Dendritic cell treated with granulocyte-macrophage colony-stimulating factor and Interleukin-4, amounts not matched to agents 40 ng/mL and 50 ng/mL, for 4 days (primary cell): ENCODE measurements around the gene GOLGA3.
A peak's percentile ranks its signal among the peaks of the same experiment; 100 is the strongest.
"Not testable (repeated sequence)": the region's sequence is repeated elsewhere in the genome, so short reads cannot be mapped to it uniquely, and the experiment has no call there.

Experiments used
- H3K27ac Mint-ChIP-seq: one replicate; pipeline ENCODE4 v1.8.0; 2022; ENCODE audit warnings: mild to moderate bottlenecking, mixed read lengths
- H3K27me3 Mint-ChIP-seq: one replicate; pipeline ENCODE4 v1.8.0; 2022; ENCODE audit warnings: mild to moderate bottlenecking, mixed read lengths
- H3K36me3 Mint-ChIP-seq: one replicate; pipeline ENCODE4 v1.8.0; 2022; ENCODE audit warnings: low read depth, mixed read lengths
- H3K4me1 Mint-ChIP-seq: one replicate; pipeline ENCODE4 v1.8.0; 2022; ENCODE audit warnings: low read depth, mixed read lengths
- H3K4me3 Mint-ChIP-seq: one replicate; pipeline ENCODE4 v1.8.0; 2022; ENCODE audit warnings: mild to moderate bottlenecking, moderate library complexity, mixed read lengths
- H3K9me3 Mint-ChIP-seq: one replicate; pipeline ENCODE4 v1.8.0; 2022; ENCODE audit warnings: mixed read lengths
- intact Hi-C: fragments of 100-400 bp; cut with micrococcal nuclease; formaldehyde crosslinking; loops from one replicate; pipeline ENCODE4 v1.15.0; 2022

The GOLGA3 gene

DNA sequence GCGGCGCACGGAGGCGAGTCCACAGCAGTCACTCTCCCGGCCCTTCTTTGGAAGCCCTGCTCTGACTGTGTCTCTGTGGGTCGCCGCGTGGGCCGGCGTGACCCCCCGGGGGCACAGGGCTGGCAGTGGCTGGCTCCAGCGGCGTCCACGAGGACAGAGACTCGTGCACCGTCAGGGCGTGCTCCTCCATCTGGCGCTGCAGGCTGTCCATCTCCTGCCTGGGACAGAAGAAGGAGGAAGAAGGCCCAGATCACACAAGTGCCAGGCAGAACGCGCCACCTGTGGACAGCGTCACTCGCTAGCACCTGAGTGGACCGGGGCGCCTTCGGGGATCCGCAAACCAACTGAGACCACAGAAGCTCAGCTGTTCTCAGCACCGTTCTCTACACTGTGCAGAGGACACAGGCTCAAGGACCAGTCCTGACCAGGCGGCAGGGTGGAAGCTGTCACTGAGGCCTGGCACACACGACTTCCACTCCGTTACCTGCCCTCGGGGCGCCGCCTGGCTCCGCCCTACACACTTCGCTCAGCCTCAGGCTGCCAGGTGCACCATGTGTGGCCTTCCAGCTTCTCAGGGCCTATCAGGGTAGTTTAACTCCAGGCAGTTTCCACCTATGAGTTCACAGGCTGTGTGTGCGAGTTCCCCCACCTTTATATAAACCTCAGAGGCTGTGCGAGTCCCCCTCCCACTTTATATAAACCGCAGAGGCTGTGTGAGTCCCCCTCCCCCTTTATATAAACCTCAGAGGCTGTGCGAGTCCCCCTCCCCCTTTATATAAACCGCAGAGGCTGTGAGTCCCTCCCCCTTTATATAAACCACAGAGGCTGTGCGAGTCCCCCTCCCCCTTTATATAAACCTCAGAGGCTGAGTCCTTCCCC is 55.4 kb downstream of the GOLGA3 start:
- Mint-ChIP-seq H3K27me3 (no peaks in the 10 kb centered on the region), H3K9me3 (no peaks in the 10 kb centered on the region), H3K36me3 (peaks cover 84% of the 10 kb centered on the region), H3K4me1 (peaks cover 49% of the 10 kb centered on the region), H3K27ac (peak overlapping the region; percentile 99), H3K4me3 (no peak overlapping the region)
- intact Hi-C loops: loop anchor here (5.0 kb wide), 1 partner anchor 114 kb away; the partner anchor contains the start of gene CHFR

DNA sequence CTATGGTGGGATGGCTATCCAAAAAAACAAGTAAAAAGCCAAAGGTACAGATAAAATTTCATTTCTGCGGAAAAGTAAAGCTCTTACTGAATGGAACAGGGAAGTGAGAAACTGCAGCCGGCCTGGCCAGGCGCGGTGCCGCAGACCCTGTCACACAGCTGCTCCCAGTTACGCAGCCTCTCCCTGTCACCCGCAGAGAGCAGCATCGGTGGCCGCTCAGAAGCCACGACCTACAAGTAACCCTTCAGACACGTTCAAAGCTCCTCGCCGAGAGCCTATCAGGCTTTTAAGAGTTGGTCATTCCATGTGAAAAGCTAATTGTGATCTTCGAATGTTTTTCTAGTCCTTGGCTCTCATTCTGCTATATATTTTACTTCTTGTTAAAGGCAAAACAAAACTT is 56.1 kb downstream of the GOLGA3 start:
- Mint-ChIP-seq H3K27ac (peak overlapping the region; percentile 99), H3K4me1 (peaks cover 56% of the 10 kb centered on the region), H3K36me3 (peaks cover 77% of the 10 kb centered on the region), H3K9me3 (no peaks in the 10 kb centered on the region), H3K4me3 (no peak overlapping the region), H3K27me3 (no peaks in the 10 kb centered on the region)
- intact Hi-C loops: loop anchor here (1.0 to 5.0 kb wide), 2 partner anchors 10 to 115 kb away; partner anchors contain the start of gene CHFR

DNA sequence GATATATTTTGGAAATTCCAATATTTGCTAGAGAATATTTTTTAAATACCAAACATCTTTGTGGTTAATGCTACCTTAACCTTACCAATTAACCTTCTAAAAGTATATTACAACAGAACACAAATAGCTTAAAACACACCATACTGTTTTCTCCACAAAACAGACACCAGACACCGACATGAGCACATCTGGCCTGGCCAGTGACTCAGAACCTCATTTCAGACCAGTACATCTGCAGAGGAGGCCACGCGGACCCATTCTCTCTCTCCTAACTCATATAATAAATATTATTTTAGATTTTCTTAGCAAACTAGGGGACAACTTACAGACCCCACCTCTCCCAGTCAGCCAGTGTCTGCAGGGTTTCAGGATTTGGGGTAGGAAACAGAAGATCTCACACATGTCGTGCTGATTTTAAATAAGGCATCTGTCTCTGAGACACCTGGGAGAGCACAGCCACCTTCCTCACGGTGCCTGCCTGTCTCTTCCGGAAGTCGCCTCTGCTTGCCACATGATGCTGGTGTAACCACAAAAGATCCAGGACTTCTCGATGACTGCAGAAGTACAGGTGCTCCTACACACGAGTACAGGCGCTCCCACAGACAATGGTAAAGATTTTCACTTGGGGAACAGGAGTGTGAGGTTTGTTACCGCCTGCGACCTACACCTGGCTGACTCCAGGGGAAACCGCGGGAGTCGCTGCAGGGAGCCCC is 57.4 kb downstream of the GOLGA3 start:
- Mint-ChIP-seq H3K36me3 (peaks cover 64% of the 10 kb centered on the region), H3K27ac (peak overlapping the region; percentile 99), H3K4me3 (peak overlapping the region; percentile 31), H3K9me3 (no peaks in the 10 kb centered on the region), H3K27me3 (no peaks in the 10 kb centered on the region), H3K4me1 (peaks cover 69% of the 10 kb centered on the region)
- intact Hi-C loops: loop anchor here (5.0 kb wide), 1 partner anchor 116 kb away; the partner anchor contains the start of gene CHFR

DNA sequence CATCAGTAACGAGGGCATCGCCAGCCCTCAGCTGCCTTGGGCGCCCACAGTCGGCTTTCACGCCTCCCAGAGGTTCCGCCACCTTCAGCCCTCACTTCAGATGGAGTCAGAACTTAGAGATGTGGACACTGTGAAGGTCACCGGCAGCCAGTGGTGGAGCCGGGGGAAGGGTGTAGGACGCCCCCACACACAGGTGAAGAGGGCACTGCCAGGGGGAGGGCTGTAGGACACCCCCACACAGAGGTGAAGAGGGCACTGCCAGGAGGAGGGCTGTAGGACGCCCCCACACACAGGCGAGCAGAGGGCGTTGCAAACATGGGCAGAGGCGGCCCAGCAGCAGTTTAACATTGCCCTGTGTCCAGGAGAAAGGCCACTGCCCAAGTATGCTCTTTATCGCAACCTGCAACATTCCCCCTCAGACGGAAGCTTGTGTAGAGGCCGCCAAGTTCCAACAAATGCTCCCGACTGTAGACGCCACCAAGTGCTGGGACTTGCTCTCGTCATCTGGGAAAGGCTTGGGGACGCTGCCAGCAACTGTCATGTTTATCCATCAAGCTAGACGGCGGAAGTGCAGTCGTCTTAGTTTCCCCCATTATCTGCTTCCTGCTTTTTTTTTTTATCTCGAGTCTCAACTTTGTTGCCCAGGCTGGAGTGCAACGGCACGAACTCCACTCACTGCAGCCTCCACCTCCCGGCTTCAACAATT is 62.1 kb downstream of the GOLGA3 start:
- no peaks in the 10 kb centered on the region for H3K27me3 Mint-ChIP-seq
- H3K27ac Mint-ChIP-seq: peak overlapping the region; percentile 99
- no peaks in the 10 kb centered on the region for H3K9me3 Mint-ChIP-seq
- intact Hi-C loops: no loop called here
- peaks cover 24% of the 10 kb centered on the region for H3K36me3 Mint-ChIP-seq
- peaks cover 85% of the 10 kb centered on the region for H3K4me1 Mint-ChIP-seq
- H3K4me3 Mint-ChIP-seq: peak overlapping the region; percentile 61

DNA sequence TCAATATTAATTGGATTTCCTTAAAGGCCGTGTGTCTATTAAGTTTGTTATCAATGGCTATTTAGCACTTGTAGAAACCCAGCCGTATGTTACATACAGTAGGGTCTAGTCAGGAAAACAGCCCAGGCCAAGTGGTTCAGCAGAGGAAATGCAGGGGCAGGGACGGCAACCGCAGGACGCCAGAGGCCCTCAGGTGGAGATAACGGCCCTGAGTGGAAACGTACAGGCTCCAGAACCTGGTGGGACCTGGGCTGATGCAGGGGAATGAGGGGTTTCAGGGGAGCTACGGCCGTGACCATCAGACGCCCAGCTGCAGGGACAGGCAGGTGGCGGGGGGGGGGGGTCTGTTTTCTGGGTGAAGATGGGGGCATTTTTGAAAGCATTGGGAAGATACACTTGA is 63.3 kb downstream of the GOLGA3 start:
- H3K27ac Mint-ChIP-seq: peak overlapping the region; percentile 99
- no peaks in the 10 kb centered on the region for H3K27me3 Mint-ChIP-seq

DNA sequence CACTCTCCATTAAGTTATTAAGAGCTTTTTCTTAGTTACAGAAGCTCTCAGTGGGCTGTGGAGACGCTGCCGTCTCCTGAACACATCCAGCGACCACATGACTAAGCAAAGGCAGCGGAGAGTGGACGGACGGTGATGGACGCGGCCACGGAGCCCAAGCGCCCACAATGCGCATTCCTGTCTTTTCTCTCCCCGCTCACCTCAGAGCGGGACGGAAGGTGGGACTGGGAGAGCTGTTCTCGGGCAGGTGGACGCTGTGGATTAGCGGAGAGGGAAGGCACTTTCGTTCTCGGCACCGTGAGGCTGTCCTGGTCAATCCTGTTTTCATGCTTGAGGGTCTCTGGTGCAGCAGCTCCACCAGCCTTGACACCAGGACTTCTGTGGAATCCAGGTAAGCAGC is 64.4 kb downstream of the GOLGA3 start:
- intact Hi-C loops: loop anchor here (5.0 kb wide), 1 partner anchor 63 kb away; the partner anchor contains the start of gene GOLGA3
- no peak overlapping the region for H3K27ac Mint-ChIP-seq
- H3K4me3 Mint-ChIP-seq: no peak overlapping the region
- H3K4me1 Mint-ChIP-seq: peaks cover 76% of the 10 kb centered on the region
- no peaks in the 10 kb centered on the region for H3K27me3 Mint-ChIP-seq
- H3K36me3 Mint-ChIP-seq: peaks cover 25% of the 10 kb centered on the region
- no peaks in the 10 kb centered on the region for H3K9me3 Mint-ChIP-seq

More for the DNA sequence above, 63.3 kb downstream of the GOLGA3 start:
- intact Hi-C loops: no loop called here
- no peaks in the 10 kb centered on the region for H3K9me3 Mint-ChIP-seq
- H3K4me1 Mint-ChIP-seq: peaks cover 82% of the 10 kb centered on the region
- H3K4me3 Mint-ChIP-seq: peak overlapping the region; percentile 13
- H3K36me3 Mint-ChIP-seq: peaks cover 26% of the 10 kb centered on the region

DNA sequence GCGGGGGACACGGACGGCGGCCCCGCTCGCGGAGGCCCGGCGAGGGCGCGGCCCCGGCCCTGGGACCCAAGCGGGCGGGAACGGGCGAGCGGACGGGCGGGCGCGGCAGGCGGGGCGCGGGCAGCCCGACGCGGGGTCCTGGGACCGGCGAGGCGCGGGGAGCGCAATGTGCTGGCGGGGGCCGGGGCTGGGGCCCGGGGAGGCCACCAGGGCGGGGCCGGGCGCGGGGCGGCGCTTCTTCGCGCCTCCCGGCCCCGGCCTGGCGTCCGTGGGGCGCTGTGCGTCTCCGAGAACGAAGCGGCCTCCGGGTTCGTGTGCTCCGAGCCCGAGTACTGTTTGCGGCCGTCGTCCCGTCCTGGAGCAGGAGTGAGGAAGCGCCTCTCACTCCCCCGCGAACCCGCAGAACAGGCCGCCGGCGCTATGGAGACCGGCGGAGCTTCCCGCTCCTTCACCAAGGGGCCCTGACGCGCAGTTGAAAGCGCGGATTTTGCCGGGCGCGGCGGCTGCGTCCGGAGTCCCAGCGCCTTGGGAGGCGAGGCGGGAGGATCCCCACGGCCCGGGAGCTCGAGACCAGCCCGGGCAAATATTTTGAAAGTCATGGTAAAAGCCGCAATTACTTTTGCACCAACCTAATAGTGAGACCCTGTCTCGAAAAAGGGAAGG is 66.6 kb downstream of the GOLGA3 start:
- intact Hi-C loops: loop anchor here (1.0 to 5.0 kb wide), 2 partner anchors 10 to 65 kb away; partner anchors contain the start of gene GOLGA3
- H3K4me1 Mint-ChIP-seq: peaks cover 55% of the 10 kb centered on the region

DNA sequence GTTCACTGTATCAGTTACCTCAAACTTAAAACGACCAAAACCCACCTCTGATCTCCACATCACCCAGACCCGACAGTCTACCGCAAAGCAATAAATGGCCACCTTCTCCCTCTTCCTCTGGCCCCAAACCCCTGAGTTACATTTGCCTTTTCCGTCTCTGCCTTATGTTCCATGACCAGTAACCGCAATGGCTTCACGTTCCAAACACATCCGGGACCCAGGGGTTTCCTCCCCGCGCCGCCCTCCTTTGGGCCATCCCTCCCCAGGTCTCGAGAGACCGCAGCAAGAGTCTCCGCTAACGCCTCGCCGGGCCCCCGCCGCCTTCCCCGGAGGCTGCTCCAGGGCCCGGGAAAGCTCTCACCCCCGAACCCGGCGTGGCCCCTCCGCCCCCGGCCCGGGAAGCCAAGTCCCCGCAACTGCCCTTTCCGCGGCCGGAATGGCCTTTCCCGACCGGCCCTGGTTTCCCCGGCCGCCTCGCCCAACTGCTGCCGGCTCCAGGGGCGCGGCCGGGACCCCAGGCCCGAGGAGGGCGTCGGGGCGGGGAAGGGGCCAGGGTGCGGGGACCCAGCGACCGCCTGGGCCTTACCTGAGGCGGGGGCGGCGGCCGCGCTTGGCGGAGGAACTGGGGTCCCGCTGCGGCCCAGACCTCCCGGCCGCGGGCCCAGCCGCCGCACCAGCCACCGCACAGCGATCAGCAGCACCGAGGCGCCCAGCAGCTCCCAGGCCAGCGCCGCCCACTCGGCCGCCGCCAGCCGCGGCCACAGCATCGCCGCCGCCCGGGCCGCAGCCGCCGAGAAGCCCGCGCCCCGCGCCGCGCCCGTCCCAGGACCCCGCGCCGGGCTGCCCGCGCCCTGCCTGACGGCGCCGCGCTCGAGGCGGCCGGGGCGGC is 67.4 kb downstream of the GOLGA3 start, which contains the start of gene ANKLE2:
Gene ANKLE2 (minus strand): TSS at position 801 of the 889 bp plus-strand sequence. CDS start 34 bp downstream, at position 767.
- Mint-ChIP-seq H3K27me3 (no peaks in the 10 kb centered on the region), H3K9me3 (no peaks in the 10 kb centered on the region), H3K4me1 (peaks cover 47% of the 10 kb centered on the region), H3K4me3 (peak within 1 kb of the TSS; percentile 92), H3K36me3 (peaks cover 49% of the 10 kb centered on the region), H3K27ac (peak within 1 kb of the TSS; percentile 87)
- intact Hi-C loops: loop anchor here (5.0 kb wide), 1 partner anchor 66 kb away; the partner anchor contains the start of gene GOLGA3

More for the DNA sequence above, 66.6 kb downstream of the GOLGA3 start:
- Mint-ChIP-seq H3K9me3 (no peaks in the 10 kb centered on the region), H3K27me3 (no peaks in the 10 kb centered on the region), H3K27ac (peak overlapping the region; percentile 87), H3K4me3 (peak overlapping the region; percentile 77), H3K36me3 (peaks cover 41% of the 10 kb centered on the region)

DNA sequence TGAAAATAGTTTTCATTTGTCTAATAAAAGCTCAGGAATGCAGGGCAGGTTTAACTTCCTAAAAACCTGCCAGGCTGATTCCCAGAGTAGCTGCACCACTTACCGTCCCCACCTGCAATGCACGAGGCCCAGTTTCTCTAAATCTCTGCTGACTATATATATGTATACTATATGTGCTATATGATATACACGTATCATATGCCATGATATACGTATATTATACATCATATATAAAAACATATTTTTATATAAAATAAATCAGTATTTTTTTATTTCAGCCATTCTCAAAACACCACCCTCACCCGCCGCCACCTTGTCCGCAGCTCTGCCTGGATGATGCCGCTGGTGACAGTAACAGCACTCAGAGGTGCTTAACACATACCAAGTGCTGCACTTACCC is 69.3 kb downstream of the GOLGA3 start:
- Mint-ChIP-seq H3K4me3 (no peak overlapping the region), H3K36me3 (peaks cover 67% of the 10 kb centered on the region), H3K4me1 (peaks cover 29% of the 10 kb centered on the region), H3K9me3 (no peaks in the 10 kb centered on the region), H3K27ac (no peak overlapping the region), H3K27me3 (no peaks in the 10 kb centered on the region)
- intact Hi-C loops: no loop called here

DNA sequence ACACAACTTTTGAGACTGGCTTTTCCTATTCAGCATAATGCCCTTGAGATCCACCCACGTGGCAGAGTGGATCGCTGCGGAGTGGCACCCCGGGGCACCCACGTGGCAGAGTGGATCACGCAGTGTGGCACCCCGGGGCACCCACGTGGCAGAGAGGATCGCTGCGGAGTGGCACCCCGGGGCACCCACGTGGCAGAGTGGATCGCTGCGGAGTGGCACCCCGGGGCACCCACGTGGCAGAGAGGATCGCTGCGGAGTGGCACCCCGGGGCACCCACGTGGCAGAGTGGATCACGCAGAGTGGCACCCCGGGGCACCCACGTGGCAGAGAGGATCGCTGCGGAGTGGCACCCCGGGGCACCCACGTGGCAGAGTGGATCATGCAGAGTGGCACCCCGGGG is 69.8 kb downstream of the GOLGA3 start:
- H3K27me3 Mint-ChIP-seq, H3K4me3 Mint-ChIP-seq, intact Hi-C loops, H3K27ac Mint-ChIP-seq, H3K9me3 Mint-ChIP-seq: not testable (repeated sequence)
- peaks cover 66% of the 10 kb centered on the region for H3K36me3 Mint-ChIP-seq
- peaks cover 24% of the 10 kb centered on the region for H3K4me1 Mint-ChIP-seq

DNA sequence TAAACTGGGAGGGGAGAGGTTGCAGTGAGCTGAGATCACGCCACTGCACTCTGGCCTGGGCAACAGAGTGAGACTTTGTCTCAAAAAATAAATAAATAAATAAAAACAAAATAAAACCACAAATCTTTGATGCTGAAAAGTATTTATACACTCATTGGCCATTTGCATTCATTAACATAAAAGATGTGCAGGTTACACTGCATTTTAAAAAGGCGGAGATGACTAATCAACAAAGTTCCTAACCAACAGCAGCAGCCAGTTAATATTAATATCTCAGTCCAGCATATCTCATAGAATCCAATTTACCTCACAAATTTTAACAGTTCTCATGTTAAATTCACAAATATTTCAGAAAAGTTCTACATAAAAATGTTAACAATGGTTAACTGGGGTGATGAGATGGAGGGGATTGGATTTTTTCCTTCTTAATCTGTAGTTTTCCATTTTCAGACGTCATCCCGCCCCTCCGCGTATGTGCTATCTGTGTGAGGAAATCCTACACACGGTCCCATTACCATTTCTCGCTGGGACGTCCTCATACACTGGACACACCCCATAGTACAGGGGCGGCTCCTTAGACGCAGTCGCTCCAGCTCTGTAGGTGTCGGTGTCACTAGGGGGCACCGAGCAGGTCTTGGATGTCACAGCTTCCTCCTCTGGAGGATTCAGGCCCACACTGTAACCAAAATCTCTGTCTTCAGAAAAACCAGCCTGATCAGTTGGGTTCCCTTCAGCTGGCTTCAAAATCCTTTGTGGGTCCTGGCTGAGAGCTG is 74.3 kb downstream of the GOLGA3 start:
- Mint-ChIP-seq H3K4me1 (no peaks in the 10 kb centered on the region), H3K36me3 (peaks cover 96% of the 10 kb centered on the region), H3K4me3 (no peak overlapping the region), H3K27ac (no peak overlapping the region), H3K9me3 (no peaks in the 10 kb centered on the region), H3K27me3 (no peaks in the 10 kb centered on the region)
- intact Hi-C loops: no loop called here

DNA sequence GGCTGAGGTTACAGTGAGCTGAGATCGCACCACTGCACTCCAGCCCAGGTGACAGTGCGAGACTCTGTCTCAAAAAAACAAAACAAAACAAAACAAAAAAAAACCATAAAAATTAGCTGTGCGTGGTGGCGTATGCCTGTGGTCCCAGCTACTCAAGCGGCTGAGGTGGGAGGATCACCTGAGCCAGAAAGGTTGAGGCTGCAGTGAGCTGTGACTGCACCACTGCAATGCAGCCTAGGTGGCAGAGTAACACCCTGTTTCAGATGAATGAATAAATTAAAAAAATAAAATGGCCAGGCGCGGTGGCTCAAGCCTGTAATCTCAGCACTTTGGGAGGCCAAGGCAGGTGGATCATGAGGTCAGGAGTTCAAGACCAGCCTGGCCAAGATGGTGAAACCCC is 75.0 kb downstream of the GOLGA3 start:
- H3K4me1 Mint-ChIP-seq, intact Hi-C loops, H3K27me3 Mint-ChIP-seq, H3K27ac Mint-ChIP-seq, H3K4me3 Mint-ChIP-seq, H3K9me3 Mint-ChIP-seq: not testable (repeated sequence)
- H3K36me3 Mint-ChIP-seq: peaks cover 99% of the 10 kb centered on the region
